ENCODE measurements around the gene TMIE. TPM values are rescaled to one million over a fixed set of nuclear protein-coding genes. Genes with fewer than 3 reads are reported as not detected.

The TMIE gene
- total RNA-seq, 6 experiments from 2014 or later: not detected

- Mint-ChIP-seq H3K4me1 (ENCODE audit: low read depth) (peaks cover 50% of the 10 kb centered on the region), H3K9me3 (no peaks in the 10 kb centered on the region), H3K27ac (no peak overlapping the region), H3K4me3 (no peak overlapping the region), H3K27me3 (ENCODE audit: insufficient read depth) (peaks cover 50% of the 10 kb centered on the region), H3K36me3 (ENCODE audit: low read depth) (no peaks in the 10 kb centered on the region)
- TF ChIP-seq CTCF (IDR thresholded peaks at IDR 0.05): no peak
- DNase-seq: peak; percentile 10
Observed at GRCh38 chr3:46660543-46661523, 40.4 kb upstream of the TMIE start.

GRCh38 chr3:46661776-46662766 lies 39.1 kb upstream of the TMIE start:
- no peak for DNase-seq
- no peak overlapping the region for H3K27ac Mint-ChIP-seq
- no peaks in the 10 kb centered on the region for H3K36me3 Mint-ChIP-seq (ENCODE audit: low read depth)
- H3K27me3 Mint-ChIP-seq (ENCODE audit: insufficient read depth): peaks cover 56% of the 10 kb centered on the region
- H3K4me3 Mint-ChIP-seq: no peak overlapping the region
- TF ChIP-seq CTCF (IDR thresholded peaks at IDR 0.05): no peak
- H3K9me3 Mint-ChIP-seq: no peaks in the 10 kb centered on the region
- peaks cover 45% of the 10 kb centered on the region for H3K4me1 Mint-ChIP-seq (ENCODE audit: low read depth)

- no peak for TF ChIP-seq CTCF (IDR thresholded peaks at IDR 0.05)
- no peak overlapping the region for H3K27ac Mint-ChIP-seq
- DNase-seq: no peak
- no peaks in the 10 kb centered on the region for H3K9me3 Mint-ChIP-seq
- H3K36me3 Mint-ChIP-seq (ENCODE audit: low read depth): no peaks in the 10 kb centered on the region
- H3K4me1 Mint-ChIP-seq (ENCODE audit: low read depth): peaks cover 44% of the 10 kb centered on the region
- peaks cover 62% of the 10 kb centered on the region for H3K27me3 Mint-ChIP-seq (ENCODE audit: insufficient read depth)
- H3K4me3 Mint-ChIP-seq: no peak overlapping the region
Observed at GRCh38 chr3:46662771-46663551, 38.2 kb upstream of the TMIE start.

GRCh38 chr3:46663591-46664135 lies 37.5 kb upstream of the TMIE start:
- Mint-ChIP-seq H3K9me3 (no peaks in the 10 kb centered on the region), H3K4me3 (no peak overlapping the region), H3K27ac (no peak overlapping the region), H3K27me3 (ENCODE audit: insufficient read depth) (peaks cover 67% of the 10 kb centered on the region), H3K4me1 (ENCODE audit: low read depth) (peaks cover 43% of the 10 kb centered on the region), H3K36me3 (ENCODE audit: low read depth) (no peaks in the 10 kb centered on the region)
- DNase-seq: no peak
- TF ChIP-seq CTCF (IDR thresholded peaks at IDR 0.05): no peak; the same call in 1 of the 2 replicates
